ENCODE results near the gene MMP28. TPM values are rescaled to one million over a fixed set of nuclear protein-coding genes. Genes with fewer than 3 reads are reported as not detected.

The MMP28 gene
- total RNA-seq, 1 donor from 2014 or later = 0.17 TPM

DNA sequence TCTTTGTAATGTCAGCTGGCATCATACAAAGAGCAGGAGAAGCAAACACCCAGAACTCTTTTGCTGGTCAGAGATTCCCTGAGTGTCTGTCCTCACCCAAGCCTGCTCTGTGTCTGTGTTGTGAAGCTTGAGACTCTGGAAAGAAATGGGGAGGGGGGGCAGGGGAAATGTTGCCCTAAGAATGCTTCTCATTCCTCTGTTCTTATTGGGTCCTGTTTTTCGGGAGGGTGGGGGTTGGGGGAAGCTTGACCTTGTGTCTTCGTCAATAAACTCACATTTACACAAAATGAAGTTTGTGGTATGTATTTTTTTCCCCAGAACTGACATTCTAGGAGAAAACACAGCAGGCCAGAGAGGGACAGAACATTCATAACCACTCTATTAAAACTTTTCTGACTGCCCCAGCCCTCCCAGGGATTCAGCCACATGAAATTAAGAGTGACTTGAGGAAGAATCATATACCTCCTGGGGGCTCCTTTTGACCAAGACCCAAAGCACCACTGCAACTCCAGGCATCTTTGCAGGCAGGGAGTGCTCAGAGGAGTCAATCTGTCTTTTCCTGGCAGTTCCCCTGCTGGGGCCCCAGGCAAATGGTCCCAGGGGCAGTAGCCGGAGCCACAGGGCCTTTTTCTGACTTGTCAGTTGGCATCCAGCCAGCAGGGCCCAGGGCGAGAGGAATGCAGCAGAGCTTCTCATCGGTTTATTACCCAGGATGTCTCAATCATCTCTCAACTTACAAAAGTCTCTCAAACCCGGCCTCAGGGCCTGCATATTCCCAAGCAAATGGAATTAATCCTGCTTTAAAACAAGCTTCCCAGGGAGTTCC is 69.1 kb downstream of the MMP28 start:
- DNase-seq (ENCODE audit: low read depth) = peak; percentile 41
- TF ChIP-seq CTCF (IDR thresholded peaks at IDR 0.05; ENCODE audit: insufficient read depth, low read length, poor library complexity, severe bottlenecking) = no peak
- Histone ChIP-seq H3K36me3 (ENCODE audit: control insufficient read depth, insufficient read depth, low read length) (no peaks in the 10 kb centered on the region), H3K27me3 (ENCODE audit: control insufficient read depth, insufficient read depth, low read length) (no peaks in the 10 kb centered on the region), H3K4me3 (ENCODE audit: low read depth, low read length) (no peak overlapping the region)

DNA sequence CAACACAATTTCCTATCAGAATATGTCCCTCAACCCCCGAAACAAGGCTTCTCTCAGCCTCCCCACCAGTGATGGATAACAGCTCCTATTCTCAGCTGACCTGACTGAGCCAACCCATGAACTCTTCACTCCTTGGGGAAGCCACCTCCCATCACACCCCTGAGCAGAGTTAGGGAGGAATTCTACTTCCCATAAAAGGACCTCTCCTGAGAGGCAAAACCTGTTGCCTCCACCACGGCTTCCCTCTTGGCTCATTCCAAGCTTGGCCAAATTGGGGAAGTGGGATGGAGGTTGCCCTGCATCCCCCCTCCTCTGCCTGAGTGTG is 69.7 kb downstream of the MMP28 start:
- H3K4me3 ChIP-seq (ENCODE audit: low read depth, low read length) = no peak overlapping the region
- DNase-seq (ENCODE audit: low read depth) = no peak
- H3K27me3 ChIP-seq (ENCODE audit: control insufficient read depth, insufficient read depth, low read length) = no peaks in the 10 kb centered on the region
- H3K36me3 ChIP-seq (ENCODE audit: control insufficient read depth, insufficient read depth, low read length) = no peaks in the 10 kb centered on the region
- TF ChIP-seq CTCF (IDR thresholded peaks at IDR 0.05; ENCODE audit: insufficient read depth, low read length, poor library complexity, severe bottlenecking) = no peak

GRCh38 chr17:35725058-35725457 is 70.4 kb downstream of the MMP28 start:
- no peaks in the 10 kb centered on the region for H3K27me3 ChIP-seq (ENCODE audit: control insufficient read depth, insufficient read depth, low read length)
- H3K36me3 ChIP-seq (ENCODE audit: control insufficient read depth, insufficient read depth, low read length) = no peaks in the 10 kb centered on the region
- DNase-seq (ENCODE audit: low read depth) = no peak
- no peak for TF ChIP-seq CTCF (IDR thresholded peaks at IDR 0.05; ENCODE audit: insufficient read depth, low read length, poor library complexity, severe bottlenecking)
- no peak overlapping the region for H3K4me3 ChIP-seq (ENCODE audit: low read depth, low read length)

- DNase-seq (ENCODE audit: low read depth) = no peak
- no peak for TF ChIP-seq CTCF (IDR thresholded peaks at IDR 0.05; ENCODE audit: insufficient read depth, low read length, poor library complexity, severe bottlenecking)
- Histone ChIP-seq H3K36me3 (ENCODE audit: control insufficient read depth, insufficient read depth, low read length) (no peaks in the 10 kb centered on the region), H3K4me3 (ENCODE audit: low read depth, low read length) (no peak overlapping the region), H3K27me3 (ENCODE audit: control insufficient read depth, insufficient read depth, low read length) (no peaks in the 10 kb centered on the region)
Observed at GRCh38 chr17:35723735-35724134, 71.7 kb downstream of the MMP28 start.

GRCh38 chr17:35717475-35717874 is 78.0 kb downstream of the MMP28 start:
- no peaks in the 10 kb centered on the region for H3K27me3 ChIP-seq (ENCODE audit: control insufficient read depth, insufficient read depth, low read length)
- DNase-seq (ENCODE audit: low read depth) = no peak
- H3K4me3 ChIP-seq (ENCODE audit: low read depth, low read length) = no peak overlapping the region
- peaks cover 1% of the 10 kb centered on the region for H3K36me3 ChIP-seq (ENCODE audit: control insufficient read depth, insufficient read depth, low read length)
- TF ChIP-seq CTCF (IDR thresholded peaks at IDR 0.05; ENCODE audit: insufficient read depth, low read length, poor library complexity, severe bottlenecking) = no peak
